SW 1271 (cell line): ENCODE results near the gene ALK.

Experiments used
- DNase-seq, 2 experiments: peaks; one replicate each; lab custom pipeline; 2025; lab: John Stamatoyannopoulos, UW

Gene ALK

GRCh38 chr2:29155578-29155977, 765.8 kb downstream of the ALK start:
- DNase-seq, result no peak

GRCh38 chr2:29154610-29155009, 766.8 kb downstream of the ALK start:
- no peak for DNase-seq

GRCh38 chr2:29147963-29148362, 773.4 kb downstream of the ALK start:
- DNase-seq, result no peak

GRCh38 chr2:29146197-29146596, 775.2 kb downstream of the ALK start:
- DNase-seq, result no peak

GRCh38 chr2:29143657-29144056, 777.7 kb downstream of the ALK start:
- DNase-seq, result no peak
